Stomach (tissue), 4 donors: ENCODE results near the gene DNAI4.

Experiments
- EP300 ChIP-seq: sonication (generic); formaldehyde crosslinking; IDR thresholded peaks from one replicate; pipeline ENCODE4 v1.6.1; 2017; ENCODE audit warnings: antibody characterized with exemption
- TF ChIP-seq, protein P1 (sequence below), 7 experiments: fragments of 450-650 bp in 4 of 7; fragments of 200-600 bp in 3 of 7; sonication (generic) in 3 of 7; IDR thresholded peaks; one replicate each; pipeline ENCODE4 v1.5.1; 2016 to 2019; ENCODE audit warnings: antibody characterized with exemption in 7 of 7, control low read depth in 2 of 7, mild to moderate bottlenecking in 1 of 7

DNA sequence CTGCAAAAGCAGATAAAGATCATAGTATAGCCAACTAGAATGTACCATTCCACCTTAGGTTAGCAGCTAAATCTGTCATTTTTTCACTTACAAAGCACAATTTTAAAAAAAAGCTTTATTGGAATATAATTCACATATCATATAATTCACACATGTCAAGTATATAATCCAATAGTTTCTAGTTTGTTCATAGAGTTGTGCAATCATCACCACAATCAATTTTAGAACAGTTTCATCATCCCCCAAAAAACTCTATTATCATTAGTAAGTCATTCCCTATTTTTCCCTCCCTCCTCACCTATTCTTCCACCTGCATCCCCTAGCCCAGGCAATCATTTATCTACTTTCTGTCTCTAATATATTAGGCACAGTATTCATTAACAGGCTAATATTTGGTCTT lies 91.5 kb downstream of the DNAI4 start:
- TF ChIP-seq, protein P1, sequence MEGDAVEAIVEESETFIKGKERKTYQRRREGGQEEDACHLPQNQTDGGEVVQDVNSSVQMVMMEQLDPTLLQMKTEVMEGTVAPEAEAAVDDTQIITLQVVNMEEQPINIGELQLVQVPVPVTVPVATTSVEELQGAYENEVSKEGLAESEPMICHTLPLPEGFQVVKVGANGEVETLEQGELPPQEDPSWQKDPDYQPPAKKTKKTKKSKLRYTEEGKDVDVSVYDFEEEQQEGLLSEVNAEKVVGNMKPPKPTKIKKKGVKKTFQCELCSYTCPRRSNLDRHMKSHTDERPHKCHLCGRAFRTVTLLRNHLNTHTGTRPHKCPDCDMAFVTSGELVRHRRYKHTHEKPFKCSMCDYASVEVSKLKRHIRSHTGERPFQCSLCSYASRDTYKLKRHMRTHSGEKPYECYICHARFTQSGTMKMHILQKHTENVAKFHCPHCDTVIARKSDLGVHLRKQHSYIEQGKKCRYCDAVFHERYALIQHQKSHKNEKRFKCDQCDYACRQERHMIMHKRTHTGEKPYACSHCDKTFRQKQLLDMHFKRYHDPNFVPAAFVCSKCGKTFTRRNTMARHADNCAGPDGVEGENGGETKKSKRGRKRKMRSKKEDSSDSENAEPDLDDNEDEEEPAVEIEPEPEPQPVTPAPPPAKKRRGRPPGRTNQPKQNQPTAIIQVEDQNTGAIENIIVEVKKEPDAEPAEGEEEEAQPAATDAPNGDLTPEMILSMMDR (IDR thresholded peaks at IDR 0.05), result no peak
- no peak for TF ChIP-seq EP300
